Measurements from ENCODE around the gene XYLB. TPM values are rescaled to one million over a fixed set of nuclear protein-coding genes. Genes with fewer than 3 reads are reported as not detected.
A peak's percentile ranks its signal among the peaks of the same experiment; 100 is the strongest.

The XYLB gene
- total RNA-seq, 1 donor = 4.3 TPM

DNA sequence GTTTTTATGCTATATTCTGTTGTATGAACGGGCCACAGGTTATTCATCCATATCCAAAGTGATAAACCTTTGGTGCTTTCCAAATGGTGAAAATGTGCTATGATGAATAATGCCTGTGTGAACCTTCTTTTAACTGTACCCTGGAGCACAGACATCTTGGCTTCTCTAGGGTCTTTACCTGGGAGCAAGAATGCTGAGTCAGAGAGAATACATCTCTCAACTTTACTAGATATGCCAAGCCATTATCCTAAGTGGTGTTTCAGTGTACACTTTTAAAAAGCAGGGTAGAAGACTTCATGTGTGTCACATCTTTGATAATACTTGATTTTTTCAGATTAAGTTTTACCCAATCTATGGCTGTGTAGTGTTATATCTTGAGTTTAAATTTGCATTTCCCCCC, 23.5 kb upstream of the XYLB start:
- TF ChIP-seq CTCF (IDR thresholded peaks at IDR 0.05; ENCODE audit: insufficient read depth, low read depth, low read length) = no peak
- H3K4me3 ChIP-seq (ENCODE audit: low read depth, low read length) = no peak overlapping the region
- DNase-seq (ENCODE audit: low read depth) = no peak

DNA sequence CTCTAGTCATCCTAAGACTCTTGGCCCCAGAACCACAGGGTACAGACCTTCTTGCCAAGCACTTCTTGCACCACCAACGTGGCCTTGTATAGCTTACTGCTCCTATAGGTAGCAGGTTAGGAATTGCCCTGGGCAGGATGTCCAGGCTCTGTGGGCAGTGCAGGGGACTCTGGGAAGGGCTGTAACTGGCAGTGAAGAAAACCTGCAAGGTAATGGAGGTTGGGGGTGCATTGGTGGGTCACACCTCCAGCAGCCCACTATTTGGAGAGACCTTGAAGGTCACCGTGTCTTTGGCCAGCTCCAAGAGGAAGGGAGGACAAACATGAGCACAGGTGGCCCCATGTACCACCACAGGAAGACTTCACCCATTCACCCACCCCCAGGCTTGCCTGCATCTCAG, 21.3 kb upstream of the XYLB start:
- H3K4me3 ChIP-seq (ENCODE audit: low read depth, low read length) = no peak overlapping the region
- TF ChIP-seq CTCF (IDR thresholded peaks at IDR 0.05; ENCODE audit: insufficient read depth, low read depth, low read length) = no peak
- DNase-seq (ENCODE audit: low read depth) = no peak

- DNase-seq (ENCODE audit: low read depth) = peak; percentile 42
- H3K4me3 ChIP-seq (ENCODE audit: low read depth, low read length) = no peak overlapping the region
- no peak for TF ChIP-seq CTCF (IDR thresholded peaks at IDR 0.05; ENCODE audit: insufficient read depth, low read depth, low read length)
Observed at GRCh38 chr3:38327335-38328009, 19.1 kb upstream of the XYLB start.

- no peak for DNase-seq (ENCODE audit: low read depth)
- H3K4me3 ChIP-seq (ENCODE audit: low read depth, low read length) = no peak overlapping the region
- TF ChIP-seq CTCF (IDR thresholded peaks at IDR 0.05; ENCODE audit: insufficient read depth, low read depth, low read length) = no peak
Observed at GRCh38 chr3:38331257-38332022, 15.1 kb upstream of the XYLB start.

- H3K4me3 ChIP-seq (ENCODE audit: low read depth, low read length) = no peak overlapping the region
- TF ChIP-seq CTCF (IDR thresholded peaks at IDR 0.05; ENCODE audit: insufficient read depth, low read depth, low read length) = no peak
- DNase-seq (ENCODE audit: low read depth) = no peak
Observed at GRCh38 chr3:38332201-38332600, 14.4 kb upstream of the XYLB start.

DNA sequence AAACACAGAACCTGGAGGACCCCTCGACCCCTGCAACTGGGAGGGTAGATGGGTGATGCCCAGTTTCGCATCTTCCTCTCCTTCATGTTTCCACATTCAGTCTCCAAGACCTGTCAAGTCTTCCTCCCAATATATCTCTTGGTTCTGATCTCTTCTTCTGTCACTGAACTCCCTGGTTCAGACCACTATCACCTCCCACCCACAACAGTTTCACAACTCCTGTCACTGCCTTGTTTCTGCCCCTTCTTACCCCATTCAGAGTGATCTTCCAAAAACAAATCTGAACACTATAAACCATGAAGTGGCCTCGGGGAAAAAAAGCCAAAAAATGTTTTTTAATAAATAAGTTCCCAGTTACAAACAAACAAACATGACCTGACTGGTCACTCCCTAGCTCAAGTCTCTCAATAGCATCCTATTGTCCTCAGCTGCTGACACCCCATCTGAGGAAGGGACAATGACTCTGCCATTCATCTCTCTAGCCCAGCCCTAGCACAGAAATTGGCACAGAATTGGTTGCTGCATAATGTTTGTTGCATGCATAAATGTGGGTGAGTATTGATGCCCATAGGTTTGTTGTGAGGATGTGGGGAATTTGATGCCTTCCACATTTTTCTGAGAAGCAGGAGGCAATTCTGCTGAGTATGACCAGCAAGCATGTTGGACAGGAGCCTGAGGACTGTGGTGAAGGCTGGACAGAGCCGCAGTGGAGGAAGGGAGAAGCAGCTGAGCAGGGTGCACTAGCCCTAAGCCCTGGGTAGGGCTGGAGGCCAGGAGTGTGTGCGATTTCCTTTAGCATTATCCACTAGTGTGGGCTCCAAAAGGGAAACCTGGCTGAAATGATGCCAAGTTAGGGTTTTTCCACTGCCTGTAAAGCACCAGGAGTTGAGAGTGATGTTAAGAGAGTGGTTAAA, 12.2 kb upstream of the XYLB start:
- no peak overlapping the region for H3K4me3 ChIP-seq (ENCODE audit: low read depth, low read length)
- peak; percentile 37 for DNase-seq (ENCODE audit: low read depth)
- no peak for TF ChIP-seq CTCF (IDR thresholded peaks at IDR 0.05; ENCODE audit: insufficient read depth, low read depth, low read length)

All from fibroblast of villous mesenchyme (primary cell).